CD4-positive, alpha-beta T cell treated with Interleukin-15 for 4 hours (primary cell): Measurements from ENCODE around the gene CACNB2.

ENCODE experiments used
- DNase-seq: peaks from one replicate; pipeline ENCODE4 v3.0.0-alpha.2; 2020; ENCODE audit warnings: low spot score

CACNB2 gene

DNA sequence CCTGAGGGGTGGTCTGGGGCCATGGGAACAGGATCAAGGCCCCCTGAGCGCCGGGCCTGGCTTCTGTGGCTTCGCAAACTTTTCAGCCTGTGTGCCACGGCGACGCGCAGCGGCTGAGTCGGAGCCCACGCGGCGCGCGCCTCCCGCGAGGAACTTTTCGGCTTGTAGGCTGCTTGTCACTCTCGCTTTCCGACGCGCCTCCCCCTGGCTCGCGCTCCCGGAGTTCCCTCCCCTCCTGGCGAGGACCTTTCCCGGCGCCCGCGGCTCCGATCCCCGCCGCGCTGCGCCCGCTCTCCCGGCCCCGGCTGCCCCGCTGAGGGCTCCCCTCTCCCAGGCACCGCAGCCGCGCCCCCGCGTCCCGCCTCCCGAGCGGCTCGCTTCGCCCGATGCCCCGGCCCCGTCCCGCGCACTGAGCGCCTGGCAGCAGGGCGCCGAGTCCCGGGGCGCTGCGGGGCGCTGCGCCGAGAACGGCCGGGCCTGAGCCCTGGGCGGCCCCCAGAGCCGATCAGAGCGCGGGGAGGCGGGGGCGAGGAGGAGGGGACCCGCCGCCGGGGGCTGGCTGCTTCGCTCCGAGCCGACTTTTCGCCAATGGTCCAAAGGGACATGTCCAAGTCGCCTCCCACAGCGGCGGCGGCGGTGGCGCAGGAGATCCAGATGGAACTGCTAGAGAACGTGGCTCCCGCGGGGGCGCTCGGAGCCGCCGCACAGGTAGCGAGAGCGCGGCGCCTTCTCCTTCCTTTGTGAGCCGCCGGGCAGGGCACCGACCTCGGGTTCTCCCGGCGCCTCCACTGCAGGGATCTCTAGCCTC lies at the start of gene CACNB2:
TSS of gene CACNB2 (plus strand) at position 276 of the 808 bp plus-strand sequence.
- DNase-seq = no peak

DNA sequence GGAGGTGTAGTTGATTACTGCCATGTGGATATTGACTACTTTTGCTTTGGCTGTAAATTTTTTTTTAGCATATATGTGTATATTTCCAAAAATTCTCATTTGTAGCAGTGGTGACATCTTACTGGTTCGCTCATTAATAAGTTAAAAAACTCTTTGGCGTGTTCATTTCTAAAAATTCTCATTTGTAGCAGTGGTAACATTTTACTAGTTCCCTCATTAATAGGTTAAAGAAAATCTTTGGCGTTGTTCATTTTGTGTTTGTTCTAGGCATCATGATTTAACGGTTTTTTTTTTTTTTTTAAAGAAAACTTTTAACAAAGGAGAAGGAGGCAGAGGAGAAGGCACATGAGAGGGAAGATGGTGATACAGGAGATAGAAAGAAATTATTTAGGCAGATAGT lies 45.9 kb upstream of the CACNB2 start:
- DNase-seq = no peak

DNA sequence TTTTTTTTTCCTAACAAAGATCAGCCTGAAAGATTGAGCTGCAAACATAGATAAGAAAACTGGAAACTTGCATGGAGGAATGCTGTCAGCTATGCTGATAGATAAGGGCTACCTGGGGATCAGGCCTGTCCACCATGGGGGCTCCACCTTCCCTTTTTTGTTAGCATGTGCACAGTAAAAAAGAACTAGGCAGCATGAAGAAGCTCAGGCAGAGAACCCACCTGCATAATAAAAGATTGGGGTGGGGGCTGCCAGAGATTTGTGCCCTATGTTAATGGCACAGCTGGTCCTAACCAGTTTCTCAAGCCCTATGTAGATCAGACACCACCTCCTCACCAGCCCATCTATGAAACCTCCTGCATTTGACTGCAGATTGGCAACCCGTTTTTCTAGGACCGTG lies 45.4 kb upstream of the CACNB2 start:
- no peak for DNase-seq

DNA sequence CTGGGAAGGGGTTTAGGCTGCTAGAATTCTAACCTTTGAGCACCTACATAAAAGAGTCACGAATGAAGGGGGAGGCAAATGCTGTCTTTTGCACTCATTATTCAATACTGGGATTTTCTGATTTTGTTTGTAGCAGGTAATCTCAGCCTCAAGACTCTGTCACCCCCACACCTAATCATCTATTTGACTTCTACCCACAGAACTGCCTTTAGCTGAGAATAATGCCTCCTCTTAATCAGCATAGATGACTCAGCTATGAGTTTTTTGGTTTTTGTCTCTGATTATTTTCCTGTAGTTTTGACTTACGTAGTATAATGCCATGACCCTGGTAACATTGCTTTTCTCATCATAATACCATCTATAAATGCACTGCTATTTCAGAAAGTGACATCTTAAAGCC lies 42.7 kb upstream of the CACNB2 start:
- DNase-seq = no peak

DNA sequence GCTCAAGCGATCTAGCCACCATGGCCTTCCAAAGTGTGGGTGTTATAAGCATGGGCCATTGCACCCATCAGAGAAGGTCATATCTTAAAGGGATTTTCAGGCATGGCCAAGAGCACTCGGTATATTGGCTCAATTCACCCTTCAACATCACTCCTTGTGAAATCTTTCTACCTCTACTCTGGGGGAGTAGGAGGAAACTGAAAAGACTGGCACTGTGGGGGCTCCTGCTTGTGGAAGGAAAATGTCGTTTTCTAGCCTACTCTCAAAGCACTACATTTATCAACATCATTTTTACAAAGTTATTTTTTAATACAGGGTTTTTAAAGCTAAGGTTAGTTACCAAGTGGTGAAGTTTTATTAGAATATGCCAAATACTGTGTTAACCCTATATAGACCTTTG lies 42.0 kb upstream of the CACNB2 start:
- no peak for DNase-seq

DNA sequence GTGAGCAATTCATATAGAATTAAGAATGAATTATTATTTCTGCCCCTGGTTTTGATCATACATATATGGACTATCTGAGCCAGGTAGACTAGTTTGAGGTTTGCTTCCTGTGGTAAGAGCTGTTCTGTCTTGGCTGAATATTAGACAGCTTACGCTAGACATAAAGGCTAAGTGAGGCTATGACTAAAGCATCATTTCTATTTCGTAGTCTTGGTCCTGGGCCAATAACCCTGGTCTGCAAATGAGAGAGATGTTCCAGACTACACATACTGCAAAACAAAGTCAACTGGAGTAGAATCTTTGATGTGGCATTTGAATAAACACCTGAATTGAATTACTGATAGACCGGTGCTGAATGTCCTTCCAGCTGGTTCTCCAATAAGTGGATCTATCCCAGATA lies 40.8 kb upstream of the CACNB2 start:
- DNase-seq = no peak

DNA sequence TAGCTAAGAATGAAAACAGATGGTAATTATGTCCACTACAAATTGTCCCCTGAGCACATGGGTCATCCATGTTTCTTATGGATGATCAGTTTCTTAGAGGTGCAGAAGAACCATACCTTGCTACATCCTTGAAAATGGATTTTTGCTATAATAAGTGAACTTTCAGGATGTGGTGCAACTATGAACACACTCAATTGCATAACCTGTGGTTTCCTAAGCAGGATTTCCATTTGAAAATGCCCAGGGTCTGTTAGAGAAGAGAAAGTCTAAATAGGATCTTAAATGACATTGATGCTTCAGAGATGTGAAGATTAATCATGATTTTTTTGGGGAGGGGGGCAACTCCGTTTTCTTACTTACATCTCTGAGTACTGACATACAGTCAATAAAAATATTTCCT lies 39.6 kb upstream of the CACNB2 start:
- no peak for DNase-seq

DNA sequence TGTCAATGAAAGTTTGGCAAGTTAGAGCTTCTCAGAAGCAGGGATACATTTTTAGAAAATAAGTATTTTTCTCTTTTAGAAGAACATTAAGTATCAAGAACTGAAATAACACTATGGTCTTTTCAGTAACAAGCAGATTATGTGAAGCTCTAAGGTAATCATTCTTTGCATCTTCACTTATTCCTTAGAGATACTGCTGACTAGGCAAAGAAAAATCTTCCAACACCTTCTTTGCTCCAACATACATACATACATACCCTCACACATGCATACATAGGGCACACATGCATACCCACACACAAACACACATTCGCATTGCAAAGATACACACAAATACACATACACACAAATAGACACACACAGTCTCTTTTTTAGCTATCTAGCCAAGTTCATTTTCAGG lies 37.8 kb upstream of the CACNB2 start:
- DNase-seq = no peak

DNA sequence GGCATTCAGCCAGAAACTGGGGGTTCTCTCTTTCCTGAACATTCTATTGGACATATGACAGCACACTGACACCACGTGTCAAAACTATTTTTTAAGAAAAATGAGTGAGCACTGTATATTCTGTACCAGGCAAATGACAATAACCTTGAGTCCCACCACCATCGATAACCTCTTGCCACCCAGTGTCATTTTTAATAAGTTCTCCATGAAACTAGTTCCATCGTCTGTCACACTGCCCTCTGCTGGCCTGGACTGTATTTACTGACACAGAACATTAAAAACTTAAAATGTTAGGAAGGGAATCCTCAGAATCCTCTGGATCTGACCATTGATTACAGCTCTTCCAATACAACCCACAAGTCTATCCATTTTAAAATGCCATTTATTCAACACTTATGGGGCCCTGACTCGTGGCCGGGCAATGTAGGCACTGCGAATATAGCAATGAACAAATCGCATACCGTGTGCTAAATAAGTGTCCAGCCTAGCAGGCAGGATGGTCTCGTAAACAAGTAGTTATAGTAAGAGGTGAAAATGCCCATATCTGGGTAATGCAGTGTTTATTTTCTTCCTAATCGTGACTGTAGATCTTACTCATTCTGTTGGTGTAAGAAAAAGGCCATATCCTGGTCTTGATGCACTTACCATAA lies 35.9 kb upstream of the CACNB2 start:
- peak; percentile 9 for DNase-seq

DNA sequence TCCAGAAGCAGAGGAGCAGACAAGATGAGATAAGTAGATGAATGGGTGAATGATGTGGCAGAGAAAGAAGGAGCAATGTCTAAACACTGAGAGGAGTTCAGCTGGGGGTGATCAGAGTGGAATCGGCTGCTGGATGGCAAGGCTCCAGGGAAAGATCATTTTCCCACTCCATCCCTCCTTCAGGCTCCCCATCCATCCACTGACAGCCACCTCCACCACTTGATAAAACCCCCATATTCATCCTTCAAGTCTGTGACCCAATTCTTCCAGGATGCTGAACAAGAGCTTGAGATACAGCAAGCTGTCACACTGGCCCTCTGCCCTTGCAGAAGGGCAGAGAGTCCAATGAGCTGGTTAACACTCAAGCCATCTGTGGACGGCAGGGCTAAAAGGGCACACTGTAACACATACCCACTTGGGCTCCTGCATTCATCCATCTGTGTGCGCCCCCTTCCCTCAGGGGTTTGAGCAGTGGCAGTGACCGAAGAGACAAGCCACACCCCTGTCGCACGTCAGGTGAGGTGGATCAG lies 30.8 kb upstream of the CACNB2 start:
- DNase-seq = no peak

DNA sequence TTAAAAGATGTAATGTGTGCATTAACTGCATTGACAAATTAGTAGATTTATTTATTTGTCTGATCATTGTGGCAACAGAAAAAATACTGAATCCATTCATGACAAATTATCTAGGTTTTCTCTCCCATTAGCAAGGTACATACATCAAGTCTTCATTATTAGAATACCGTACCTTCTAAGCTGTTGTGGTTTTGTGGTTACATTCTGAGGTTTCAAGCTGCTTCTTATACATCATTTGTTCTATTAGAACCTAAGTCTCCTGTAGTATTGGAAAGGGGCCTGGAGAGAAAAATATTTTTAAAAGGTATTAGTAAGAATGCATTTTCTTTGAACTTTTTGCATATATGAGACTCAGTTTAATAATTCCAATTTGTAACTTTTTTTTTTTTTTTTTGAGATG lies 26.3 kb upstream of the CACNB2 start:
- no peak for DNase-seq

DNA sequence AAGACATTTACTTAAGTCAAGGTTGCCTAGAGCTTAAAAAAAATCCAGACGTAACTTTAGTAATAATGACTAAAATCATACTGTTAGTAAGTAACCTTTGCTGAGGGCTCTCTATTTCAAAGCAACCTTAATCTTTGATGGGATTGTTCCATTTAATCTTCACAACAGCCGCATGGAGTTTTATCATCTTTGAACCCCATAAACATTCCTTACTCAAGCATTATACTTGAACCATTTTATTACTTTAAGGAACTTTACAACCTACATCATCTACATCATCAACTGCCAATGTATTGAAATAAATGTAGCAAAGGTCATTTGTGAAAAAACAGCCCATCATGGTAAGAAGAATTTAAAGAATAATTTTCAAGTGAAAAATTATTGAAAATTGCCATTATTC lies 22.9 kb upstream of the CACNB2 start:
- no peak for DNase-seq

DNA sequence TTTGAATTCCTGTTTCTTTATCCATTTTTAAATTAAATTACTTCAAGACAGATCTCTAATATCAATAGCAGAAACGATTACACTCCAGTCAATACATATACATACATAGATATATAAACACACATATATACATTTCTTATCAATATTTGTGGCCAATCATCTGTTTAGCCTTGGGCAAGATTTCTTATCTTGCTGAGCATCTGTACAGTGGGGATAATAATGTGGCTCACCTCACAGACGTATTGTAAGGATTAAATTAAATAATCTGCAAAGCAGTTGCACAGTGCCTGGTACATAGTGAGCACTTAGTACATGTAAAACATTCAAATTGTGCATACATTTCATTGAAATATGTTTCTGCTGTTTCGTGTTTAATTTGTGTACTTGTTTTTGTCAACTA lies 17.5 kb upstream of the CACNB2 start:
- DNase-seq = no peak

DNA sequence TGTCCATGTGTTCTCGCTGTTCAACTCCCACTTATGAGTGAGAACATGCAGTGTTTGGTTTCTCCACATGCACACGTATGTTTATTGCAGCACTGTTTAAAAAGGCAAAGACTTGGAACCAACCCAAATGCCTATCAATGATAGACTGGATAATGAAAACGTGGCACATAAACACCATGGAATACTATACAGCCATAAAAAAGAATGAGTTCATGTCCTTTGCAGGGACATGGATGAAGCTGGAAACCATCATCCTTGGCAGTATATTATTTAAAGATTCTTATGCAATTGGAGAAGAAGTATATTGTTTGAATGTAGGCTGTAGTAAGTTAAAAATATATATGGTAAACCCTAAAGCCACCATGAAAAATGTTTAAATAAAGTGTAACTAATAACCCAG lies 7.2 kb upstream of the CACNB2 start:
- DNase-seq = no peak

DNA sequence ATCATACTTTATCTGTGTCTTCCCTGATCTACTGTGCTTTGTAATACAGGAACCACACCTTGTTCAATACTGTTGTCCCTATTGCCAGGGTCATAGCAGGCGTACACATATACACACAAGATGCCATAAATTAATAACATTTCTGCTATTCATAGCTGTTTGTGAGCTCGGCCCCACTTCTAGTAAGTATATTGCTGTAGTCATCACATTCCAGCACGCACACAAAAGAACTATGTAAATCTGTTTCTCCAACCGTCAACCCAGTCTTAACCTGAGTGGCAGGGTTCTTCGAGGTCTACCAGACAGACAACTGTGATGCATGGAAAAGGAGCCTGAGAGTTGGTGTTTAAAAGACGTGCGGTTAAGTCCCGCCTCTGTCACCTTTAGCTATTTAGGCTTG lies 5.7 kb upstream of the CACNB2 start:
- DNase-seq = no peak

DNA sequence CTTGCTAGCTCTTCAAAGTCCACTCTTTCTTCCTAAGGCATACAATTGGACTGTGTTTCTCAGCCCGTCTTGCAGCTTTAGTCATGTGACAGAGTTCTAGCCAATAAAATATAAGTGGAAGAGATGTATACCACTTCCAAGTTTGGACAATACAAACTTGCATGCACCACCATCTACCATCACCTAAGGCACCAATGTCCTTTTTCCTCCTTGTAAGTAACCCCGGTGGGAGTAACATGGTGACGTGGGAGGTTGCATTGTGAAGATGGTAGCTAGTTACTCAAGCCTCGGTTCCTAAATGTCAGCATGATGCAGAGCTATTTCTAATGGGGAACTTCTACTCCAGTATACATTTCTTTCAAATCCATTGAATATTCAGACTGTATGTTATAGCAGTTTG lies 5.3 kb upstream of the CACNB2 start:
- no peak for DNase-seq

DNA sequence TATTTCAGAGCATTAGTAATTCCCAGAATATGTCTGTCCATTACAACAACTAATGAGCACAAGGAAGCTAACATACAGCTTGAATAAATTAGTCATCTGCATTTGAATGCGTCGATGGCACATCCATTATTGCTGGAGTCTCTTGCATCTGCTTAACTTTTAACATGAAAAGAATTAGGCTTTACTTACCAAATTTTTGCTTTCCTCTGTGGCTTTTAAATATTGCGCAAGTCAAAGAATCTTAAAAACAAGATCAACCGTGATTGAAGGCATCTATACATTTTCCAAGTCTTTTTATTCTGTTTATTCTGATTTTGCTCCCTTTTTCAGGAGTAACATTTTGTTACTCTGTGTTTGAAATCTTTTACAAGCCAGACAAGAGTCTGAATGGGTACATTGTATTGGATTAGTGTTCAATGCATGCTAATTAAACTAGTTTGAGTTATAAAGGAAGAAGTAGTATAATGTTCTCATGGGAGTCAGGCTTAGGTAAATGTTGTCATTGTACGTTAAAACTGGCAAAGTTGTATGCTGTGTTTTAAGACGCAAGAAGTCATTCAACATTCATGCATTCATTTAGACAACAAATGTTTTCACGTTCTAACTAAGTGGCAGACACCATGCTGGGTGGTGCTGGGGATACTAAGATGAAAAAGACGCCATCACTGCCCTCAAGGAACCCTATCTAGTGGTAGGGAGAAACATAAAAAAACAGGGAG lies 4.0 kb upstream of the CACNB2 start:
- no peak for DNase-seq

DNA sequence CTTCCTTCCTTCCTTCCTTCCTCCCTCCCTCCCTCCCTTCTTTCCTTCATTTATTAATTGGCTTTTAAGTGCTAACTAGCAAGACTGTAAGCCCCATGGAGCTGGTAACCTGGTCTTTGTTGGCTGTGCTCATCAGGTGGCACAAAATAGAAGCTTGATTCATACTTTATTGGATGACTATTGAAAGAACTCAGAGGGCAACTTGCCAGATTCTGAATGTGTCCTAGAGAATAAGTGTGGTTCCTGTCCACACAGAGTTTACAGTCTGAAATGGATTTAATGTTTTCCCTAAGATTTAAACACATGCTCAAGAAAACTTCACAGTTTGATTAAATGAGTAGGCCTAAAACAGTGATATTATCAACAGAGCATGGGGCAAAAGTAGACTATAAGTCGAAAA lies 3.1 kb upstream of the CACNB2 start:
- no peak for DNase-seq

DNA sequence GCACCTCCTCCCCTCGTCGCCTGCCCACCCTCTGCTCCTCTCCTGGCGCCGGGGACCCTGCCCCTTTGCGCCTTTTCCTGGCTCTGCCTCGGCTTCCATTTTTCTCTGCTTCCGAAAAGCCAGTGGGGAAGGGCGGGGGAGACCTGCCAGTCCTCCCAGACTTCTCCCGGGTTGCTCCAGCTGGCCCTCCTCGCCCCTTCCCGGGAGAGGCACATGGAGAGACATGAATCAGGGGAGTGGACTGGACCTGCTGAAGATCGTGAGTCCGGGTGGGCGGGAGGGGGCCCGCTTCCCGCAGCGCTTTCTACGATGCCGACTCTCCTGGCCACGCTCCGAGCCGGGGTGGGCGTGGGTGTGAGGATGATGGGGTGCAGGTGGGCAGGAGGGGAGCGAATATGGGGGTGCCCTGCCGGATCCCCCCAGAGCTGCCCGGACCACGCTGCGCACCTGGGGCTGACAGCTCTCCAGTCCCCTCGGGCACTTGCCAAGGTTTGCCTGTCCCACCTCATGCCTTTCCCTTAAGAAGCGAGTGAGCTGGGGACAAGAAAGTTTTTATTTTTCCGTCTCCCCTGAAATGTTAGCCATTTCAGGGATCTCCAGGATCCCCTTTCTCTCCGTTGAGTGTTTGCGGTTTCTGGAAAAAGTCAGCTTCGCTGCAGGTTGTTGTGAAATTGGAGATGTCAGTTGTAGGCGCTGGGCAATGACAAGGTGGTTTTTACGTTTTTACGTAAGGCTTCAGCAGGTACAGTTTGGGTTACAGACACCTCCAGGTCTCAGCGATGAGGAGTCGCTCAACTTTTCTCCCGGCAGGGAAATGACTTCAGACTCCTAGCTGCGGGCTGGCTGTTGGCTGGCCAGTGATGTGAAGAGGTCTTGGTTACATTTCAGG lies 977 bp downstream of the CACNB2 start:
- no peak for DNase-seq

DNA sequence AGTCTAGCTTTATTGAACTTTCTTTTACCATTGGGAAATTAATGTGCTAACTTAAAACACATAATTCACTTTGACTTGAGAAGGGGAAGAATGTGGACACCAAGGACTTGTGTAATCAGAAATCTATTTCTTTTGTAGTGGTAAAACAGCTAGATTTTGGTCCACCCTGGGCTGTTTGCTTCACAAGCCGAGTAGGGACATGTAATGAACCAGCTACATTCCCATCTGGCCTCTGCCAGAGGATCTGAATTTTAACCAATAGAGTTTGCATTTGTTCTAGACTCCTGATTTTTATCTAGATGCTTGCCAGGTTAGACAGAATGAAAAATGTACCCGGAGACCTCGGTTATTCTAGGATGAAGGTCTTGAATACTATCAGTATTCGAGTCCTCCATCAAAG lies 1.9 kb downstream of the CACNB2 start:
- DNase-seq = no peak

DNA sequence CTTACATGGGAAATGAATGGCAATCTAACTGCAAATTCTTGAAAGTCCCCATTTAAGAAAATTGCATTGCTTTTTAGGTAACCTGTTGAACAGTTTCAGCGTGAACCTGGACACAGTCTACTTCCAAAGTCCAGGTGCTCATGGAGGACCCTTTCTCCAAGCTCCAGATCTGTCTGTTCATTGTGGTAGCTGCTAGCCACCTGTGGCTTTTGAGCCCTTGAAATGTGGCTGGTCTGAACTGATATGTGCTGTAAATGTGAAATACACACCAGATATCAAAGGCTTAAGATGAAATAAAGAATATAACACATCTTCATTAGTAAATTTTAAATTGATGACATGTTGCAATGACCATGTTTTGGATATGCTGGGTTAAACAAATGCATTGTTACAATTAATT lies 4.2 kb downstream of the CACNB2 start:
- DNase-seq = no peak

DNA sequence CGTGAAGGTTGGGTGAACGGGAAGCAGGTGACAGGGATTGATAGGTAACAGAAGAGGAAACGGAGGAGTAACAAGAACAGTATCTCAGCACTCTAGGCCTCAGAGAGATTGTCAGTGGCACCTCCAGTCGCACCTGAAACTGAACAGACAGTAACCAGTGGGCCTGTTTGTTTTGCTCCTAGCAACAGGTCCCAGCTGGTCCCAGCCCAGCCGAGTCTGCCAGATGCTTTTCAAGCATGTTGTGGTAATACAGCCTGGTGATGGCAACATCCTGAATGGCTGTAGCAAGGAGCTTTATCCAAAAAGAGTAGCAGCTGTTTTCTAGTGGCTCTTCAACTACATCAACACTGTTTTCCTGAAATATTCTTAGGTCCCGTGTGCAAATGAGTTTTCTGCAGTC lies 4.7 kb downstream of the CACNB2 start:
- no peak for DNase-seq
